Cardiac muscle cell (in vitro differentiated cells and primary cell): ENCODE data around the gene AQP7. TPM values are rescaled to one million over a fixed set of nuclear protein-coding genes. Genes with fewer than 3 reads are reported as not detected.

ENCODE experiments used
- DNase-seq, 2 donors: peaks; one replicate each; pipeline versions ENCODE4 v3.0.0 to v3.0.0-alpha.2; 2010 to 2017; ENCODE audit warnings: low read depth in 1 of 2, low spot score in 1 of 2
- H3K27ac ChIP-seq: fragments of 200-600 bp; sonication (generic); 2 replicates; pipeline ENCODE4 v1.5.1; 2016
- H3K27me3 ChIP-seq: fragments of 200-600 bp; sonication (generic); 2 replicates; pipeline ENCODE4 v1.6.0; 2016; ENCODE audit warnings: control low read depth
- H3K36me3 ChIP-seq: fragments of 200-600 bp; sonication (generic); 2 replicates; pipeline ENCODE4 v1.5.1; 2016; ENCODE audit warnings: control low read depth
- H3K4me1 ChIP-seq: fragments of 200-600 bp; sonication (generic); 2 replicates; pipeline ENCODE4 v1.8.1; 2017; ENCODE audit warnings: low read depth, mild to moderate bottlenecking, mixed run types
- H3K4me3 ChIP-seq: fragments of 200-600 bp; sonication (generic); 2 replicates; pipeline ENCODE4 v1.5.1; 2016; ENCODE audit warnings: mild to moderate bottlenecking
- H3K9me3 ChIP-seq: fragments of 200-600 bp; sonication (generic); 2 replicates; pipeline ENCODE4 v1.5.1; 2017; ENCODE audit warnings: low read depth, mild to moderate bottlenecking, control low read depth
- polyA plus RNA-seq: library from polyadenylated mRNA; unstranded; fragments of >200 nt; fragmentation: Nextera tagmentation; extraction: Ambion mirVana; gene quantifications from 2 replicates; pipeline ENCODE4 v1.2.1, GENCODE V29; 2016
- total RNA-seq: library from RNA; depleted of rRNA; stranded (reverse); fragments of >200 nt; gene quantifications from 2 replicates; pipeline ENCODE4 v1.2.3, GENCODE V29; 2016
- TF ChIP-seq, protein P1 (sequence below): IDR thresholded peaks from 2 replicates; pipeline ENCODE4 v1.5.1; 2012; ENCODE audit warnings: low read depth, mild to moderate bottlenecking, low read length

AQP7 gene
- total and polyA plus RNA-seq, 2 experiments from 2014 or later = 4.2 to 5.5 TPM

DNA sequence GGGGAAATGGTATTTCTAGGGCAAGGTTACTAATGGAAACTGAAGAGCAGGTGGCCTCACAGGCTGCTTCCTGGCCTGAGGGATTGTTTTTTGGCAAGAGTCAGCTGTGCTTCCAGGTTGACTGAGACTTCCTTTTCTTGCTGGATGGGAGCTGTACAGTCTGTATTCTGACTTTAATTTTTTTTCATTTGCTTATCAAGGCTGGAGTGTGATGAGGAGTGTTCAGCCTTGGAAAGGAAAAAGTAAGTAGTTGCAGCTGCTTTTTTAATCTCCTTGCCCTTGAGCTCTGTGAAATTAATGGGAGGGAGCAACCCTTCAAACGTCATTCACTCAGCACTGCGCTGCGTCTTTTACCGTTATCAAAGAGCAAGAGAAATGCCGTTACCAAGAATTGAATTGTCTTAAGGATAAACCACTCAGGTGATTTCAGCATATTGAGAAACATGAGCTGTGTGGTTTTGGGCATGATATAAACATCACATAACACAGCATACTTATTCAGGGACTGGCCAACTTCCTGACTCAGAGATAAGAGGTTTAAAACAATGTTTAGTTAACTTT, 47.6 kb downstream of the AQP7 start:
- TF ChIP-seq, protein P1, sequence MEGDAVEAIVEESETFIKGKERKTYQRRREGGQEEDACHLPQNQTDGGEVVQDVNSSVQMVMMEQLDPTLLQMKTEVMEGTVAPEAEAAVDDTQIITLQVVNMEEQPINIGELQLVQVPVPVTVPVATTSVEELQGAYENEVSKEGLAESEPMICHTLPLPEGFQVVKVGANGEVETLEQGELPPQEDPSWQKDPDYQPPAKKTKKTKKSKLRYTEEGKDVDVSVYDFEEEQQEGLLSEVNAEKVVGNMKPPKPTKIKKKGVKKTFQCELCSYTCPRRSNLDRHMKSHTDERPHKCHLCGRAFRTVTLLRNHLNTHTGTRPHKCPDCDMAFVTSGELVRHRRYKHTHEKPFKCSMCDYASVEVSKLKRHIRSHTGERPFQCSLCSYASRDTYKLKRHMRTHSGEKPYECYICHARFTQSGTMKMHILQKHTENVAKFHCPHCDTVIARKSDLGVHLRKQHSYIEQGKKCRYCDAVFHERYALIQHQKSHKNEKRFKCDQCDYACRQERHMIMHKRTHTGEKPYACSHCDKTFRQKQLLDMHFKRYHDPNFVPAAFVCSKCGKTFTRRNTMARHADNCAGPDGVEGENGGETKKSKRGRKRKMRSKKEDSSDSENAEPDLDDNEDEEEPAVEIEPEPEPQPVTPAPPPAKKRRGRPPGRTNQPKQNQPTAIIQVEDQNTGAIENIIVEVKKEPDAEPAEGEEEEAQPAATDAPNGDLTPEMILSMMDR = no peak
- Histone ChIP-seq H3K27ac (no peak overlapping the region), H3K9me3 (no peaks in the 10 kb centered on the region), H3K27me3 (no peaks in the 10 kb centered on the region), H3K4me1 (no peaks in the 10 kb centered on the region), H3K36me3 (peaks cover 7% of the 10 kb centered on the region), H3K4me3 (no peak overlapping the region)
- peak in 1 of 2 donors; percentile 71 for DNase-seq

DNA sequence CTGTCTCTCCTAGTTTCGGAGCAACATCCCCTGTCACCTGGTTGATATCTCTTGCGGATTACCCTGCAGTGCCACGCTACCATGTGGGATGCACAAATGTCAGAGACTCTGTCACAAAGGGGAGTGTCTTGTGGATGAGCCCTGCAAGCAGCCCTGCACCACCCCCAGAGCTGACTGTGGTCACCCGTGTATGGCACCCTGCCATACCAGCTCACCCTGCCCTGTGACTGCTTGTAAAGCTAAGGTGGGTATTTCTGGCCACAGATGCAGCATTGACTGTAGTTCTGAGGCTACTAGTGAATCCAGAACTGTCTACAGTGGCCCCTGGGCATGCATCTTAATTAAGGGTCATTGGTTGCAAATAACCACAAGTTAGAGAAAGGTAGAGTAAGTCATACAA, 50.8 kb downstream of the AQP7 start:
- DNase-seq = no peak
- H3K27me3 ChIP-seq = no peaks in the 10 kb centered on the region
- no peaks in the 10 kb centered on the region for H3K4me1 ChIP-seq
- H3K27ac ChIP-seq = no peak overlapping the region
- no peaks in the 10 kb centered on the region for H3K9me3 ChIP-seq
- peaks cover 26% of the 10 kb centered on the region for H3K36me3 ChIP-seq
- H3K4me3 ChIP-seq = no peak overlapping the region
- TF ChIP-seq, protein P1 = no peak

DNA sequence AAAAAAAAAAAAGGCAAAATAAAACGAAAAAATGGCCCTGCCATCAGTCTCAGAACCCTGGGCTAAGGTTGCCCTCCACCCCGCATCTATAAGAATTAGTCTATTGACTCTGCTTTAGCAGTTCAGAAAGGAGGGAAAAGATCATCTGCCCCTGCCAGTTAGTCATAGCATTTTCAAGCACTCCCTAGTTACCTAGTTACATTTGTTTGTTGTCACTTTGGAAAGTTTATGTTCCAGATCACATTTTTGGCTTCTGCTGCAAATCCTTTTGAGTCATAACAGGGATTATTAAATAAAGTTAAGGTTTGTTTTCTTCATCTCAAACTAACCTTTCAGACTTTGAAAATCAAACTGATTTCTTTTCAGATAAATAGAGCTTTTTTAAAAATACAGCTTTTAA, 52.1 kb downstream of the AQP7 start:
- DNase-seq = peak in 1 of 2 donors; percentile 61
- Histone ChIP-seq H3K27me3 (no peaks in the 10 kb centered on the region), H3K27ac (no peak overlapping the region), H3K4me1 (no peaks in the 10 kb centered on the region), H3K4me3 (no peak overlapping the region), H3K36me3 (peaks cover 32% of the 10 kb centered on the region), H3K9me3 (no peaks in the 10 kb centered on the region)
- TF ChIP-seq, protein P1 = no peak

DNA sequence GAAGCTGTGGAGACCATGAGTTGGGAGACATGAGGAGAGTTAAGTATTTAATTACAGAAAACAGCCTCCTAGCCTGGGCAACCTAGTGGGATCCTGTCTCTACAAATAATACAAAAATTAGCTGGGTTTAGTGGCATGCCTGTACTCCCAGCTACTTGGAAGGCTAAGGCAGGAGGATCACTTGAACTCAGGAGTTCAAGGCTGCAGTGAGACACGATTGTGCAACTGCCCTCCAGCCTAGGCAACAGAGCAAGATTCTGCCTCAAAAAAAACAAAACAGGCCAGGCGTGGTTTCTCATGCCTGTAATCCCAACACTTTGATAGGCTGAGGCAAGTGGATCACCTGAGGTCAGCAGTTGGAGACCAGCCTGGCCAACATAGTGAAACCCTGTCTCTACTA, 52.6 kb downstream of the AQP7 start:
- H3K36me3 ChIP-seq = peaks cover 34% of the 10 kb centered on the region
- H3K4me1 ChIP-seq = no peaks in the 10 kb centered on the region
- no peak overlapping the region for H3K4me3 ChIP-seq
- TF ChIP-seq, protein P1 = no peak
- H3K27me3 ChIP-seq = no peaks in the 10 kb centered on the region
- H3K9me3 ChIP-seq = no peaks in the 10 kb centered on the region
- H3K27ac ChIP-seq = no peak overlapping the region
- DNase-seq = no peak

DNA sequence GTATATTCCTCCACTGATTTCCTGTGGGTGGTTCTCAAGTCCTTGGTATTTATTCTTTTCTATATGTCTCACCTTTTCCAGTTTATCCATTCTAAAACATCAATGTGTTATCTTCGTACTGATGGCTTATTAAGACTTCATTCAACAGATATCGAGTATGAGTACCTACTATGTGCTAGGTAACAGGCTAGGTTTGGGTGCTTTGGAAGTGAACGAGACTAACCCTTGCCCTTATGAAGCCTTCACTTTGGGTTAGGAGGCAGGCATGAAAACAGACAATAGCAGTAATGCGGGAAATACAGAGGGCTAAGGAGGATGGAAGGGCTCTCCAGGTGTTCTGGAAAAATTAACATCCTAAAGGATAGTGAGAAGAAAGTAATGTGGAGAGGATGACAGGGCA, 53.4 kb downstream of the AQP7 start:
- no peak overlapping the region for H3K4me3 ChIP-seq
- no peaks in the 10 kb centered on the region for H3K27me3 ChIP-seq
- H3K36me3 ChIP-seq = peaks cover 39% of the 10 kb centered on the region
- H3K9me3 ChIP-seq = no peaks in the 10 kb centered on the region
- H3K4me1 ChIP-seq = no peaks in the 10 kb centered on the region
- H3K27ac ChIP-seq = no peak overlapping the region
- TF ChIP-seq, protein P1 = no peak
- DNase-seq = no peak
